SK-N-SH (cell line): ENCODE results near the gene GPR68.

Source experiments
- CHD2 ChIP-seq: fragments of 150-350 bp; IDR thresholded peaks from 2 replicates; pipeline ENCODE4 v1.6.1; 2018; ENCODE audit warnings: low read length; ENCODE audit not compliant: partially characterized antibody
- EP300 ChIP-seq, 2 experiments: IDR thresholded peaks; 2 replicates each; pipeline versions ENCODE4 v1.4.0 to v1.6.1; 2012; ENCODE audit warnings: borderline replicate concordance in 1 of 2, low read depth in 1 of 2, low read length in 1 of 2
- EZH2phosphoT487 ChIP-seq: fragments of 200-600 bp; sonication (generic); IDR thresholded peaks from 2 replicates; pipeline ENCODE4 v1.6.1; 2017; ENCODE audit warnings: low read depth, mixed run types, mild to moderate bottlenecking, antibody characterized with exemption, moderate library complexity, borderline replicate concordance
- GABPA ChIP-seq: IDR thresholded peaks from 2 replicates; pipeline ENCODE4 v1.4.0; 2012; ENCODE audit warnings: low read depth, mild to moderate bottlenecking
- GATA2 ChIP-seq: sonication (generic); formaldehyde crosslinking; IDR thresholded peaks from 2 replicates; pipeline ENCODE4 v1.5.0; 2020; ENCODE audit warnings: mild to moderate bottlenecking, missing genetic modification reagents
- JUND ChIP-seq: IDR thresholded peaks from 2 replicates; pipeline ENCODE4 v1.4.0; 2012
- NRF1 ChIP-seq: IDR thresholded peaks from 2 replicates; pipeline ENCODE4 v1.6.1; 2012; ENCODE audit warnings: low read depth, mild to moderate bottlenecking, low read length
- POLR2AphosphoS5 ChIP-seq: IDR thresholded peaks from 2 replicates; pipeline ENCODE4 v1.6.1; 2012; ENCODE audit warnings: low read depth, low read length
- SIN3A ChIP-seq: IDR thresholded peaks from 2 replicates; pipeline ENCODE4 v1.6.1; 2012; ENCODE audit warnings: low read depth, mild to moderate bottlenecking, low read length, moderate library complexity, borderline replicate concordance
- SMC3 ChIP-seq: IDR thresholded peaks from 2 replicates; pipeline ENCODE4 v1.6.1; 2012; ENCODE audit warnings: low read depth, low read length, improper control_type of control experiment
- TAF1 ChIP-seq: IDR thresholded peaks from 2 replicates; pipeline ENCODE4 v1.6.1; 2012; ENCODE audit warnings: low read depth, mild to moderate bottlenecking, low read length, moderate library complexity, borderline replicate concordance
- TF ChIP-seq, protein P1 (sequence below): fragments of 200-600 bp; sonication (generic); IDR thresholded peaks from 2 replicates; pipeline ENCODE4 v1.6.1; 2017; ENCODE audit warnings: antibody characterized with exemption, mild to moderate bottlenecking, moderate library complexity

DNA sequence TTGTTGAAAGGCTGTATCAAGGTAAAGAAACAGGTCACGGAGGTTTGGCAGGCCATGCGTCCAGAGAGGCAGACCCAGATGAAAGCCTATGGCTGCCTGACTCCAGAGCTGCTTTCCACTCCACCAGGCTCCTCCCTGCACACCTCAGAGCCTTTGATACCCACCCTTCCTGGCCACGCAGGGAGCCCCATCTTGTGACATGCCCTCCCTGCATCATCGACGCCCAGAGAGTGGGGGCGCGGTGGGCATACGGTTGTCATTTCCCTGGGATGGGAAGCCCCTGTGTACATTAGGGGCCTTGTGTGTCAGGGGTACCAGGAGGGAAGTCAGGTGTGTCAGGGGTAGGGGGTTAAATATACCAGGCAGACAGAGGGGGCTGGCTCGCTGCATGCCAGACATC, 30.3 kb upstream of the GPR68 start:
- TF ChIP-seq, protein P1, sequence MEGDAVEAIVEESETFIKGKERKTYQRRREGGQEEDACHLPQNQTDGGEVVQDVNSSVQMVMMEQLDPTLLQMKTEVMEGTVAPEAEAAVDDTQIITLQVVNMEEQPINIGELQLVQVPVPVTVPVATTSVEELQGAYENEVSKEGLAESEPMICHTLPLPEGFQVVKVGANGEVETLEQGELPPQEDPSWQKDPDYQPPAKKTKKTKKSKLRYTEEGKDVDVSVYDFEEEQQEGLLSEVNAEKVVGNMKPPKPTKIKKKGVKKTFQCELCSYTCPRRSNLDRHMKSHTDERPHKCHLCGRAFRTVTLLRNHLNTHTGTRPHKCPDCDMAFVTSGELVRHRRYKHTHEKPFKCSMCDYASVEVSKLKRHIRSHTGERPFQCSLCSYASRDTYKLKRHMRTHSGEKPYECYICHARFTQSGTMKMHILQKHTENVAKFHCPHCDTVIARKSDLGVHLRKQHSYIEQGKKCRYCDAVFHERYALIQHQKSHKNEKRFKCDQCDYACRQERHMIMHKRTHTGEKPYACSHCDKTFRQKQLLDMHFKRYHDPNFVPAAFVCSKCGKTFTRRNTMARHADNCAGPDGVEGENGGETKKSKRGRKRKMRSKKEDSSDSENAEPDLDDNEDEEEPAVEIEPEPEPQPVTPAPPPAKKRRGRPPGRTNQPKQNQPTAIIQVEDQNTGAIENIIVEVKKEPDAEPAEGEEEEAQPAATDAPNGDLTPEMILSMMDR, result no peak
- TF ChIP-seq GATA2 (CRISPR knock-in tag), result no peak
- TF ChIP-seq NRF1, result no peak
- no peak for TF ChIP-seq EZH2phosphoT487
- TF ChIP-seq SMC3, result no peak
- TF ChIP-seq POLR2AphosphoS5, result no peak
- TF ChIP-seq JUND, result no peak
- TF ChIP-seq GABPA, result no peak
- no peak for TF ChIP-seq SIN3A
- no peak for TF ChIP-seq CHD2
- TF ChIP-seq TAF1, result no peak
- TF ChIP-seq EP300 (IDR thresholded peaks at IDR 0.05; ENCODE audit: borderline replicate concordance in 1 of 2, low read depth in 1 of 2, low read length in 1 of 2), result no peak
